ENCODE measurements around the gene RGMB.
"Not testable (repeated sequence)": the region's sequence is repeated elsewhere in the genome, so short reads cannot be mapped to it uniquely, and the experiment has no call there.

Gene RGMB

DNA sequence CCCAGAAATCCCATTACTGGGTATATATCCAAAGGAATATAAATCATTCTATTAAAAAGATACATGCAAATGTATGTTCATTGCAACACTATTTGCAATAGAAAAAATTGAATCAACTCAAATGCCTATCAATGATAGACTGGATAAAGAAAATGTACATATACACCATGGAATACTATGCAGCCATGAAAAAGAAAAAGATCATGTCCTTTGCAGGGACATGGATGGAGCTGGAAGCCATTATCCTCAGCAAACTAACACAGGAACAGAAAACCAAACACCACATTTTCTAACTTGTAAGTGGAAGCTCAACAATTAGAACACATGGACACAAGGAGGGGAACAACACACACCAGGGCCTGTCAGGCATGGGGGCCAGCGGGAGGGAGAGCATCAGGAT is 25.2 kb upstream of the RGMB start:
- not testable (repeated sequence) for H3K27me3 ChIP-seq (ENCODE audit: insufficient read depth, low read length); H3K27ac ChIP-seq (ENCODE audit: low read depth, low read length); H3K4me3 ChIP-seq (ENCODE audit: low read depth, low read length); H3K36me3 ChIP-seq (ENCODE audit: insufficient read depth, low read length); H3K4me1 ChIP-seq (ENCODE audit: control insufficient read depth, insufficient read depth, low read length, unreplicated experiment); H3K79me2 ChIP-seq (ENCODE audit: control insufficient read depth, insufficient read depth, low read length, unreplicated experiment); H2AFZ ChIP-seq (ENCODE audit: low read length, unreplicated experiment)

- no peak overlapping the region for H3K27ac ChIP-seq (ENCODE audit: low read depth, low read length)
- peaks cover 4% of the 10 kb centered on the region for H3K4me1 ChIP-seq (ENCODE audit: control insufficient read depth, insufficient read depth, low read length, unreplicated experiment)
- H3K79me2 ChIP-seq (ENCODE audit: control insufficient read depth, insufficient read depth, low read length, unreplicated experiment) = no peaks in the 10 kb centered on the region
- H3K4me3 ChIP-seq (ENCODE audit: low read depth, low read length) = no peak overlapping the region
- no peak overlapping the region for H2AFZ ChIP-seq (ENCODE audit: low read length, unreplicated experiment)
- H3K36me3 ChIP-seq (ENCODE audit: insufficient read depth, low read length) = no peaks in the 10 kb centered on the region
- H3K27me3 ChIP-seq (ENCODE audit: insufficient read depth, low read length) = no peaks in the 10 kb centered on the region
Measured at GRCh38 chr5:98749046-98749445, 24.4 kb upstream of the RGMB start.

GRCh38 chr5:98750693-98751092 is 22.8 kb upstream of the RGMB start:
- H3K36me3 ChIP-seq (ENCODE audit: insufficient read depth, low read length) = no peaks in the 10 kb centered on the region
- peaks cover 16% of the 10 kb centered on the region for H3K4me1 ChIP-seq (ENCODE audit: control insufficient read depth, insufficient read depth, low read length, unreplicated experiment)
- no peak overlapping the region for H3K27ac ChIP-seq (ENCODE audit: low read depth, low read length)
- no peaks in the 10 kb centered on the region for H3K79me2 ChIP-seq (ENCODE audit: control insufficient read depth, insufficient read depth, low read length, unreplicated experiment)
- no peaks in the 10 kb centered on the region for H3K27me3 ChIP-seq (ENCODE audit: insufficient read depth, low read length)
- H2AFZ ChIP-seq (ENCODE audit: low read length, unreplicated experiment) = no peak overlapping the region
- no peak overlapping the region for H3K4me3 ChIP-seq (ENCODE audit: low read depth, low read length)

DNA sequence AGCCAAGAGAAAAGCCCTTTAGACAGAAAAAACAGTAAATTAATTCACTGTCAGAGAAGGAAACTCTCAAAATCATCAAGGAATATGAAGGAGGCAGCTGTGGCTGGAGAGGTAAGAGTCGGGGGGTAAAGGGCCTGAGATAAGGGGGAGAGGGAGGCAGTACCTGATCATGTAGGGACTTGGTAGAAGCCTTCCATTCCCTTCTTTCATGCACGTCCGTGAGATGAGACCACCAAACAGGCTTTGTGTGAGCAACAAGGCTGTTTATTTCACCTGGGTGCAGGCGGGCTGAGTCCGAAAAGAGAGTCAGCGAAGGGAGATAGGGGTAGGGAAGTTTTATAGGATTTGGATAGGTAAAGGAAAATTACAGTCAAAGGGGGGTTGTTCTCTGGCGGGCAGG is 21.1 kb upstream of the RGMB start:
- H3K36me3 ChIP-seq (ENCODE audit: insufficient read depth, low read length); H3K27ac ChIP-seq (ENCODE audit: low read depth, low read length); H2AFZ ChIP-seq (ENCODE audit: low read length, unreplicated experiment); H3K79me2 ChIP-seq (ENCODE audit: control insufficient read depth, insufficient read depth, low read length, unreplicated experiment); H3K4me3 ChIP-seq (ENCODE audit: low read depth, low read length); H3K27me3 ChIP-seq (ENCODE audit: insufficient read depth, low read length): not testable (repeated sequence)
- H3K4me1 ChIP-seq (ENCODE audit: control insufficient read depth, insufficient read depth, low read length, unreplicated experiment) = peaks cover 19% of the 10 kb centered on the region

GRCh38 chr5:98752801-98753200 is 20.7 kb upstream of the RGMB start:
- H3K4me3 ChIP-seq (ENCODE audit: low read depth, low read length); H3K27ac ChIP-seq (ENCODE audit: low read depth, low read length): not testable (repeated sequence)

DNA sequence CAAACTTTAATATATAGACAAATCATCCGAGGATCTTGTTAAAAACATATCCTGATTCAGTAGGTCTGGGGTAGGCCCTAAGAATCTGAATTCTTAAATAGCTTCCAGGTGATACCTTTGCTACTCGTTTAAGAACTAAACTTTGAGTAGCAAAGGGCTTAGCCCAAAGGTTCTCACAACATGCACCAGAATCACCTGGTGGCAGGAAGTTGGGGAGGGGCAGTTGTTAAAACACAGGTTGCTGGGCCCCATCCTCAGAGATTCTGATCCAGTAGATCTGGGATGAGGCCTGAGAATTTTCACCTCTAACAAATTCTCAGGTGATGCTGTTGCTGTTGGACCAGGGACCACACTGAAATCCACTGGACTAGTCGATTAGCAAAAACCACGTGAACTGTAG is 20.0 kb upstream of the RGMB start:
- H3K27me3 ChIP-seq (ENCODE audit: insufficient read depth, low read length) = no peaks in the 10 kb centered on the region
- no peaks in the 10 kb centered on the region for H3K79me2 ChIP-seq (ENCODE audit: control insufficient read depth, insufficient read depth, low read length, unreplicated experiment)
- H3K4me1 ChIP-seq (ENCODE audit: control insufficient read depth, insufficient read depth, low read length, unreplicated experiment) = peaks cover 19% of the 10 kb centered on the region
- no peak overlapping the region for H3K4me3 ChIP-seq (ENCODE audit: low read depth, low read length)
- H3K27ac ChIP-seq (ENCODE audit: low read depth, low read length) = no peak overlapping the region
- H3K36me3 ChIP-seq (ENCODE audit: insufficient read depth, low read length) = no peaks in the 10 kb centered on the region
- H2AFZ ChIP-seq (ENCODE audit: low read length, unreplicated experiment) = no peak overlapping the region

More at GRCh38 chr5:98752801-98753200, 20.7 kb upstream of the RGMB start:
- not testable (repeated sequence) for H3K36me3 ChIP-seq (ENCODE audit: insufficient read depth, low read length); H2AFZ ChIP-seq (ENCODE audit: low read length, unreplicated experiment); H3K79me2 ChIP-seq (ENCODE audit: control insufficient read depth, insufficient read depth, low read length, unreplicated experiment); H3K27me3 ChIP-seq (ENCODE audit: insufficient read depth, low read length)
- H3K4me1 ChIP-seq (ENCODE audit: control insufficient read depth, insufficient read depth, low read length, unreplicated experiment) = peaks cover 19% of the 10 kb centered on the region

DNA sequence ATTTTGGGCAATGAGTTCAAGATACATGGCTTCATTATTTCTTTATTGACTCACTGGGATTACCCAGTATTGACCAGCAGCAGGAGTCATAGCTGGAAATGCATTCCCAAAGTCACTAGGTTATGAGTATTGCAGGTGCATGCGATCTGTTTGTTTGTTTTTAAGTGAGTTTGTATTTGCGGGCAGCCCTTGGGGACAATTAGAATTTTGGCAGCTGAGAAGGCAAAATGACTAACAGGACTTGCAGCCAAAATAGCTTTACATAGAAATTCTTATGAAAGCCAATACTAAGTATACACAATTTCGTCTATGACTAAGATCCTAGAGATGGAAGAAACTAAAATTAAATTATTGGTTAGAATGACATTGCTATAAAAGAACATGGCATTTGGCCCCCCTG is 18.1 kb upstream of the RGMB start:
- H3K4me3 ChIP-seq (ENCODE audit: low read depth, low read length) = 0 out of 2 replicates have a peak overlapping the region, but pooled peaks have one; percentile 36

GRCh38 chr5:98757978-98758377 is 15.5 kb upstream of the RGMB start:
- Histone ChIP-seq H3K4me1 (ENCODE audit: control insufficient read depth, insufficient read depth, low read length, unreplicated experiment) (peaks cover 24% of the 10 kb centered on the region), H3K27me3 (ENCODE audit: insufficient read depth, low read length) (no peaks in the 10 kb centered on the region), H3K79me2 (ENCODE audit: control insufficient read depth, insufficient read depth, low read length, unreplicated experiment) (no peaks in the 10 kb centered on the region), H3K36me3 (ENCODE audit: insufficient read depth, low read length) (no peaks in the 10 kb centered on the region), H3K27ac (ENCODE audit: low read depth, low read length) (no peak overlapping the region), H2AFZ (ENCODE audit: low read length, unreplicated experiment) (no peak overlapping the region), H3K4me3 (ENCODE audit: low read depth, low read length) (no peak overlapping the region)

More for the DNA sequence above, 18.1 kb upstream of the RGMB start:
- Histone ChIP-seq H3K79me2 (ENCODE audit: control insufficient read depth, insufficient read depth, low read length, unreplicated experiment) (no peaks in the 10 kb centered on the region), H3K36me3 (ENCODE audit: insufficient read depth, low read length) (no peaks in the 10 kb centered on the region), H2AFZ (ENCODE audit: low read length, unreplicated experiment) (no peak overlapping the region), H3K4me1 (ENCODE audit: control insufficient read depth, insufficient read depth, low read length, unreplicated experiment) (peaks cover 19% of the 10 kb centered on the region), H3K27me3 (ENCODE audit: insufficient read depth, low read length) (no peaks in the 10 kb centered on the region), H3K27ac (ENCODE audit: low read depth, low read length) (peak overlapping the region; percentile 68)

GRCh38 chr5:98763001-98763630 is 10.3 kb upstream of the RGMB start:
- Histone ChIP-seq H3K79me2 (ENCODE audit: control insufficient read depth, insufficient read depth, low read length, unreplicated experiment) (no peaks in the 10 kb centered on the region), H3K4me3 (ENCODE audit: low read depth, low read length) (0 out of 2 replicates have a peak overlapping the region, but pooled peaks have one; percentile 28), H2AFZ (ENCODE audit: low read length, unreplicated experiment) (peak overlapping the region; percentile 31), H3K36me3 (ENCODE audit: insufficient read depth, low read length) (no peaks in the 10 kb centered on the region), H3K4me1 (ENCODE audit: control insufficient read depth, insufficient read depth, low read length, unreplicated experiment) (peaks cover 27% of the 10 kb centered on the region), H3K27ac (ENCODE audit: low read depth, low read length) (peak overlapping the region; percentile 84), H3K27me3 (ENCODE audit: insufficient read depth, low read length) (no peaks in the 10 kb centered on the region)

DNA sequence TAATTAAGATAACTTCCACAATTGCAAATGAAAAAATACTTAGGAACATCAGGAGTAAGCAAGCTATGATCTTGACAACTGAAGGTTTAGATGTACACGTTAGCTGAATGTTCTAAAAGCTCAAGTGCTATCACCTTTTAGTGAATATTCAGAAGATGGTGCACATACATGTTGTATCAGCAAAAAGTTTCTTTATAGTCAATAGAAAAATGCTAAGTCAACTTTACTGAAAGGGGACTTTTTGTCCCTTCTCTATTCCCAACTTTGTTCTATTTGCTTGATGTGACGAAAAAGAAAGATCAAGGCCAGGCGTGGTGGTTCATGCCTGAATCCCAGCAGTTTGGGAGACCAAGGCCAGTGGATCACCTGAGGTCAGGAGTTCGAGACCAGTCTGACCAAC is 7.6 kb upstream of the RGMB start:
- Histone ChIP-seq H3K27me3 (ENCODE audit: insufficient read depth, low read length) (no peaks in the 10 kb centered on the region), H3K36me3 (ENCODE audit: insufficient read depth, low read length) (no peaks in the 10 kb centered on the region), H2AFZ (ENCODE audit: low read length, unreplicated experiment) (no peak overlapping the region), H3K4me3 (ENCODE audit: low read depth, low read length) (no peak overlapping the region), H3K27ac (ENCODE audit: low read depth, low read length) (no peak overlapping the region), H3K4me1 (ENCODE audit: control insufficient read depth, insufficient read depth, low read length, unreplicated experiment) (peaks cover 27% of the 10 kb centered on the region), H3K79me2 (ENCODE audit: control insufficient read depth, insufficient read depth, low read length, unreplicated experiment) (peaks cover 24% of the 10 kb centered on the region)

DNA sequence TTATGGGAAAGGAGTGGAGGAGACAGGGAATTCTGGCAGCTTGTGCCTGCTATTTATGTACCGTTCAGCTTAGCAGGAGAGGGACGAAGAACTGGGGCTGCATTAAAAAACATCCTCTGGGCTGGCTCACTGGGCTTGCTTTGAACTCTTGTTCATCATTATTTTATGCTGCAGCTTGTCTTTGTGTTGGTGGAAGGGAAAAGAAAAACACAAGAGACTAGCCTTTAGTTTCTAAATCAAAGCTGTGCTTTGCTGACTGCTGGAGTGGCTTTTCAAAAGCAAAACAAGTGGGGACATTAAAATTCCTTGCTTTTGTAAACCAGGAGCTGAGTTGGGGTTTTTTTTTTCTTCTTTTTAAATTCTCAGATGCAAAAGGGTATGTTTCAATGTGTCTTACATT is 5.9 kb upstream of the RGMB start:
- H2AFZ ChIP-seq (ENCODE audit: low read length, unreplicated experiment) = peak overlapping the region; percentile 98
- H3K4me1 ChIP-seq (ENCODE audit: control insufficient read depth, insufficient read depth, low read length, unreplicated experiment) = peaks cover 25% of the 10 kb centered on the region
- H3K27me3 ChIP-seq (ENCODE audit: insufficient read depth, low read length) = no peaks in the 10 kb centered on the region
- H3K79me2 ChIP-seq (ENCODE audit: control insufficient read depth, insufficient read depth, low read length, unreplicated experiment) = peaks cover 41% of the 10 kb centered on the region
- peaks cover 3% of the 10 kb centered on the region; the same call in 1 of the 2 replicates for H3K36me3 ChIP-seq (ENCODE audit: insufficient read depth, low read length)
- peak overlapping the region; percentile 85 for H3K4me3 ChIP-seq (ENCODE audit: low read depth, low read length)
- peak overlapping the region; percentile 89; the same call in 1 of the 2 replicates for H3K27ac ChIP-seq (ENCODE audit: low read depth, low read length)

Data from ACC112 (cell line).